Tibial nerve (tissue), 4 donors: ENCODE results near the gene PGC.

ENCODE experiments used
- CTCF ChIP-seq, 5 experiments: fragments of 200-600 bp in 3 of 5; fragments of 450-650 bp in 2 of 5; sonication (generic) in 3 of 5; IDR thresholded peaks; one replicate each; pipeline ENCODE4 v1.5.1; 2016 to 2019; ENCODE audit warnings: antibody characterized with exemption in 5 of 5, mild to moderate bottlenecking in 3 of 5, moderate library complexity in 2 of 5
- EP300 ChIP-seq, 2 donors: sonication (generic); formaldehyde crosslinking; IDR thresholded peaks; one replicate each; pipeline ENCODE4 v1.6.1; 2017; ENCODE audit warnings: antibody characterized with exemption in 2 of 2, mild to moderate bottlenecking in 1 of 2

- TF ChIP-seq EP300 (IDR thresholded peaks at IDR 0.05) = no peak
- TF ChIP-seq CTCF (IDR thresholded peaks at IDR 0.05) = no peak
Measured at GRCh38 chr6:41700463-41701347, 46.5 kb downstream of the PGC start.
